Osteocyte (in vitro differentiated cells): ENCODE data around the gene ARHGAP8. TPM values are rescaled to one million over a fixed set of nuclear protein-coding genes. Genes with fewer than 3 reads are reported as not detected.

Experiments used
- DNase-seq: peaks from one replicate; pipeline ENCODE4 v3.0.0; 2021; ENCODE audit warnings: mixed read lengths; ENCODE audit not compliant: unreplicated experiment; ENCODE audit errors: extremely low spot score
- H3K27ac Mint-ChIP-seq: one replicate; pipeline ENCODE4 v1.8.0; 2021; ENCODE audit warnings: mild to moderate bottlenecking, mixed read lengths; ENCODE audit not compliant: unreplicated experiment
- H3K27me3 Mint-ChIP-seq: one replicate; pipeline ENCODE4 v1.8.0; 2021; ENCODE audit warnings: mixed read lengths; ENCODE audit not compliant: unreplicated experiment
- H3K36me3 Mint-ChIP-seq: one replicate; pipeline ENCODE4 v1.8.0; 2021; ENCODE audit warnings: mixed read lengths; ENCODE audit not compliant: unreplicated experiment
- H3K4me1 Mint-ChIP-seq: one replicate; pipeline ENCODE4 v1.8.0; 2021; ENCODE audit warnings: mixed read lengths; ENCODE audit not compliant: unreplicated experiment
- H3K4me3 Mint-ChIP-seq: one replicate; pipeline ENCODE4 v1.8.0; 2021; ENCODE audit warnings: mild to moderate bottlenecking, moderate library complexity, mixed read lengths; ENCODE audit not compliant: unreplicated experiment
- H3K9me3 Mint-ChIP-seq: one replicate; pipeline ENCODE4 v1.8.0; 2021; ENCODE audit warnings: mixed read lengths; ENCODE audit not compliant: unreplicated experiment
- total RNA-seq: library from RNA; stranded (reverse); gene quantifications from 2 replicates; pipeline ENCODE4 v1.2.1, GENCODE V29; 2021
- TF ChIP-seq, protein P1 (sequence below): fragments of 200-600 bp; sonication (generic); IDR thresholded peaks from 2 replicates; pipeline ENCODE4 v1.5.0; 2021; ENCODE audit warnings: antibody characterized with exemption, mild to moderate bottlenecking, moderate library complexity

The ARHGAP8 gene
- total RNA-seq, 1 donor from 2014 or later = 0.89 TPM

DNA sequence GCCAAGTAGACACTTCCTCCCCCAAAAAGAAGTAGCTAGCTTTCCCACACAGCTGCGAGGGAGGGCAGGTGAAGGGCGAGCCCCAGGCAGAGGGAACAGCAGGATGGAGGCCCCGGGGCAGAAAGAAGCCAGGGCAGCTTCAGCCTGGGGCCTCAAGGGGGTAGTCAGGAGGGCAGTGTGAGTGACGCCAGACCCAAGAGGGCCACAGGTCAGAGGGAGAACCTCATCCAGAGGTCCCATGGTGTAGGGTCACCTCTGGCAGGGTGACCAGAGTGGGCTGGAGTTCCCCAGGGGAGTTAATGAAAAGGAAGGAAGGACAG, 41.2 kb upstream of the ARHGAP8 start:
- H3K4me3 Mint-ChIP-seq = no peak overlapping the region
- no peak for DNase-seq
- no peaks in the 10 kb centered on the region for H3K36me3 Mint-ChIP-seq
- H3K27me3 Mint-ChIP-seq = no peaks in the 10 kb centered on the region
- TF ChIP-seq, protein P1, sequence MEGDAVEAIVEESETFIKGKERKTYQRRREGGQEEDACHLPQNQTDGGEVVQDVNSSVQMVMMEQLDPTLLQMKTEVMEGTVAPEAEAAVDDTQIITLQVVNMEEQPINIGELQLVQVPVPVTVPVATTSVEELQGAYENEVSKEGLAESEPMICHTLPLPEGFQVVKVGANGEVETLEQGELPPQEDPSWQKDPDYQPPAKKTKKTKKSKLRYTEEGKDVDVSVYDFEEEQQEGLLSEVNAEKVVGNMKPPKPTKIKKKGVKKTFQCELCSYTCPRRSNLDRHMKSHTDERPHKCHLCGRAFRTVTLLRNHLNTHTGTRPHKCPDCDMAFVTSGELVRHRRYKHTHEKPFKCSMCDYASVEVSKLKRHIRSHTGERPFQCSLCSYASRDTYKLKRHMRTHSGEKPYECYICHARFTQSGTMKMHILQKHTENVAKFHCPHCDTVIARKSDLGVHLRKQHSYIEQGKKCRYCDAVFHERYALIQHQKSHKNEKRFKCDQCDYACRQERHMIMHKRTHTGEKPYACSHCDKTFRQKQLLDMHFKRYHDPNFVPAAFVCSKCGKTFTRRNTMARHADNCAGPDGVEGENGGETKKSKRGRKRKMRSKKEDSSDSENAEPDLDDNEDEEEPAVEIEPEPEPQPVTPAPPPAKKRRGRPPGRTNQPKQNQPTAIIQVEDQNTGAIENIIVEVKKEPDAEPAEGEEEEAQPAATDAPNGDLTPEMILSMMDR = no peak
- no peak overlapping the region for H3K27ac Mint-ChIP-seq
- no peaks in the 10 kb centered on the region for H3K9me3 Mint-ChIP-seq
- H3K4me1 Mint-ChIP-seq = peaks cover 10% of the 10 kb centered on the region

DNA sequence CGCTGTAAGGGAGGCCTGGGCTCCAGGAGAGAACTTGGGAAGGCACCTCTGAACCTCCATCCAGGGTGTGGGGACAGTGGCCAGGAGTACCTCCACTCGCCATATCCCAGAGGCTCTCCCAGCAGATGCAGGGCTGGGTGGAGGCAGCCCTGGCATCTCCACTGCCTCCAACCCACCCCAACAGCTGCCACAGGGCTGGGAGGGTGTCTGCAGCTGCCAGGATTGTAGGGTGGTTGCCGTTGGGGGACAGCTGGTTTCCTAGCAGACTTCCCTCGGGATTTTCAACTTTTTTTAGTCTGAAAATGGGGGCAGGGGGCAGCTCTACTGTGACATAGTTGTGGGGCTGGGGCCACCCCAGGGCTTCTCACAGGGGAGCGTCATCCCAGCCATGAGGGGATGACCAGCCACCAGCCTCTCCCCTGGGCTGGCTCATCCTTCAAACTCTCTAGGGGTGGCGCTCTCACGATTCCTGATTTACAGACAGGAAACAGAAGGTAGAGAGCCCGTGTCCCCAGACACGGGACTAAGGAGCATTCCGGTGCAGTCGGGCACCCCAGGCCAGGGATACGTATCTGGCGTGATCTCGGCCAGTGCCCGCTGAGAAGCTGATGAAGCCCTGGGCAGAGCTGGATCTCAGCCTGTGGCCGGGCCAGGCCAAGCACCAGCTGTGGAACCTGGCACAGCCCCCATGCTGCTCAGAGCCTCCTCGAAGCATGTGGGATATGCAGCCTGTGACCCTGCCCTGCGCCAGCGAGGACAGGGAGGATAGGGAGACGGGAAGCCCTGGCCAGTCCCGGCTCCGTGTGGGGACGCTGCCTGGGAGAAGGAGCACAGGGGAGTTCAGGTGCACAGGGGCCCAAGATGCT, 40.5 kb upstream of the ARHGAP8 start:
- Mint-ChIP-seq H3K36me3 (no peaks in the 10 kb centered on the region), H3K27ac (no peak overlapping the region), H3K4me1 (peaks cover 10% of the 10 kb centered on the region), H3K4me3 (no peak overlapping the region), H3K27me3 (no peaks in the 10 kb centered on the region), H3K9me3 (no peaks in the 10 kb centered on the region)
- DNase-seq = no peak
- TF ChIP-seq, protein P1 = no peak

DNA sequence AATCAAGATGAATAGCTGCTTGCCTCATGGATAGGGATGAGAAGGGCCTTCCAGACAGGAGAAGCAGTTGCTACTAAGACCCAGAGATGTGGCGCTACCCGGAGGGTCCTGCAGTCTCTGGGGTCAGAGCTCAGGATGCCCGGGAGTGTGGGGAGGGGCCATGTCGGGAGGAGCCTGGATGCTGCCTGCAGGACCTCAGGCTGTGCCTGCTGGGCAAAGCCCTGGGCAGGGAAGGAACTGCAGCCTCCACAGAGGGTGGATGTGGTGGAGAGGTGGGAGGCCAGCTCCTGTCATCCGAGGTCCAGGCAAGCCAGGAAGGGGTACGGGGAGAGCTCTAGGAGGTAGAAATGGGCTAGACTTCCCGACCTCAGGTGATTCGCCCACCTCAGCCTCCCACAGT, 39.4 kb upstream of the ARHGAP8 start:
- no peak overlapping the region for H3K4me3 Mint-ChIP-seq
- no peaks in the 10 kb centered on the region for H3K36me3 Mint-ChIP-seq
- TF ChIP-seq, protein P1 = no peak
- DNase-seq = no peak
- H3K27me3 Mint-ChIP-seq = no peaks in the 10 kb centered on the region
- H3K4me1 Mint-ChIP-seq = peaks cover 10% of the 10 kb centered on the region
- no peaks in the 10 kb centered on the region for H3K9me3 Mint-ChIP-seq
- no peak overlapping the region for H3K27ac Mint-ChIP-seq

DNA sequence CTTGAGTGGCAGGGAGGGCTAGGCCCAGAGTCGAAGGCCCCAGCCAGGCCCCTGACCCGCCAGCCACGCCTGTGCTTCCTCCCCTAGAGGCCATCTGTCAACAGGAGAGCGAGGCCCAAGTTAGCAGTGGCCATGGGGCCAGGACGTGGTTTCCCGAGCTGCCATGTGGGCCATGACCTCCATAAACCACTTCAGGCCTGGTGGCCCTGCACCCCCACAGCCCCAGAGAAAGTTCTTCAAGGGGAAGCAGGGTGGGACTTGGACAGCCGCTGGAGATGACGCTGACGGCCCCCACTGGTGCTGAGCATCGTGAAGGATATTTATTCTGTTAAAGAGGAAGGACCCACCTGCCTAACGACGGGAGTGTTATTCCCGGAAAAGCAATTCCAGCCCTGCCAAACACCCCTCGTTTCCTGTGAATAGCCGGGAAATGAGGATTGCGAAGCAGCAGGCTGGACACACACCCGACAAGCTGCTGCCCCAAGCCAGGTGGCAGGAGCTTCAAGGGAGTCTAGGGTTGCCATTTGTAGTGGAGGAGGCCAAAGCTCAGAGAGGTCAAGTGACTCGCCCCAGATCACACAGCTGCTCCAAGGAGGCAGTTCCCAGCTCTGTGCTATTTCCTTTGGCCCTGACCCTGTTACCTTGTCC, 37.5 kb upstream of the ARHGAP8 start:
- H3K36me3 Mint-ChIP-seq = no peaks in the 10 kb centered on the region
- H3K9me3 Mint-ChIP-seq = no peaks in the 10 kb centered on the region
- TF ChIP-seq, protein P1 = no peak
- H3K27me3 Mint-ChIP-seq = no peaks in the 10 kb centered on the region
- H3K4me3 Mint-ChIP-seq = no peak overlapping the region
- peaks cover 10% of the 10 kb centered on the region for H3K4me1 Mint-ChIP-seq
- H3K27ac Mint-ChIP-seq = no peak overlapping the region
- DNase-seq = no peak

DNA sequence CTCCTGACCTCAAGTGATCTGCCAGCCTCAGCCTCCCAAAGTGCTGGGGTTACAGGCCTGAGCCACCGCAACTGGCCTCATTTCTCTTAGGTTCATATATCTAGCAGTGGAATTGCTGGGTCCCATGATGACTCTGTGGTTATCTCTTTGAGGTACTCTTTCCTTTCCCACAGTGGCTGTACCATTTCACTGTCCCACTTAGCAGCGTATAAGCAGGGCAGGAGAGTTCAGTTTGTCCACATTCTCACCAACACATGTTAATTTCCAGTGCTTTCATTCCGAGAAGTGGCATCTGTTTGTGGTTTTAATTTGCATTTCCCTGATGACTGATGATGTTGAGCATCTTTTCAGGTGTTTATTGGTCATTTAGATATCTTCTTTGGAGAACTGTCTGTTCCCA, 34.0 kb upstream of the ARHGAP8 start:
- peaks cover 1% of the 10 kb centered on the region for H3K36me3 Mint-ChIP-seq
- no peak overlapping the region for H3K27ac Mint-ChIP-seq
- TF ChIP-seq, protein P1 = no peak
- H3K9me3 Mint-ChIP-seq = no peaks in the 10 kb centered on the region
- no peak for DNase-seq
- peaks cover 2% of the 10 kb centered on the region for H3K4me1 Mint-ChIP-seq
- H3K4me3 Mint-ChIP-seq = no peak overlapping the region
- no peaks in the 10 kb centered on the region for H3K27me3 Mint-ChIP-seq
